ENCODE data around the gene THUMPD3. TPM values are rescaled to one million over a fixed set of nuclear protein-coding genes. Genes with fewer than 3 reads are reported as not detected.

THUMPD3 gene
- total and polyA plus RNA-seq, 2 of the 13 experiments (the other 11 are each of a cell fraction or from before 2014, with no cell fraction given): 31.2 to 44.1 TPM

GRCh38 chr3:9347081-9347480 lies 15.8 kb upstream of the THUMPD3 start:
- in situ Hi-C loops (cut with HindIII; ENCODE audit: extremely low pct_ligation_motif_present, low pct_unique_long_range_greater_than_20kb) (no loop called here), intact Hi-C loops (cut with micrococcal nuclease; ENCODE audit: unreplicated experiment) (no loop called here)
- no peak for ATAC-seq
- Histone ChIP-seq H3K36me3 (replicated peaks in 1 of 2; ENCODE audit: control insufficient read depth in 1 of 2, insufficient read depth in 2 of 2, low read length in 2 of 2) (no peaks in the 10 kb centered on the region), H3K4me1 (ENCODE audit: insufficient read depth, low read length) (peaks cover 10% of the 10 kb centered on the region), H3K9me3 (ENCODE audit: low read length) (no peaks in the 10 kb centered on the region), H3K79me2 (ENCODE audit: insufficient read depth, low read length) (no peaks in the 10 kb centered on the region), H3K4me2 (ENCODE audit: low read depth, low read length) (no peak overlapping the region), H3K27ac (ENCODE audit: extremely low read length, insufficient read depth, low read length) (no peak overlapping the region), H3K9ac (ENCODE audit: insufficient read depth, low read depth, low read length) (no peak overlapping the region), H2AFZ (ENCODE audit: low read length) (no peak overlapping the region), H4K20me1 (ENCODE audit: insufficient read depth, low read length) (no peaks in the 10 kb centered on the region), H3K4me3 (replicated peaks in 1 of 3; ENCODE audit: insufficient read depth in 1 of 3, low read depth in 2 of 3, low read length in 3 of 3) (no peak overlapping the region), H3K27me3 (ENCODE audit: control insufficient read depth in 1 of 2, insufficient read depth in 2 of 2, low read length in 2 of 2) (no peaks in the 10 kb centered on the region)
- no TSS peak for BruUV-seq (replicated peaks)
- WGBS (ENCODE audit: low lambda C conversion rate): 97% methylated on average over 5 of the region's 5 CpGs
- no peak for FAIRE-seq
- no peak for DNase-seq (ENCODE audit: low spot score)
- ChIA-PET CTCF (ENCODE audit: low intra/inter-chr PET ratio, low total read pairs) (no interaction called here), POLR2A (interaction anchor here (1.7 kb wide), 1 partner anchor 16 kb away, joined by 5 read pairs; the partner anchor contains the start of gene THUMPD3)
- TF ChIP-seq JUNB (CRISPR knock-in tag; IDR thresholded peaks at IDR 0.05; ENCODE audit: borderline replicate concordance) (no peak), MIER2 (CRISPR knock-in tag; IDR thresholded peaks at IDR 0.05) (no peak), ZNF441 (CRISPR knock-in tag; IDR thresholded peaks at IDR 0.05; ENCODE audit: borderline replicate concordance) (no peak), ZSCAN21 (CRISPR knock-in tag; IDR thresholded peaks at IDR 0.05; ENCODE audit: borderline replicate concordance) (no peak), ZNF335 (CRISPR knock-in tag; IDR thresholded peaks at IDR 0.05) (no peak), SMC3 (IDR thresholded peaks at IDR 0.05; ENCODE audit: low read length) (no peak), ZNF317 (CRISPR knock-in tag; IDR thresholded peaks at IDR 0.05) (no peak), ELF3 (CRISPR knock-in tag; IDR thresholded peaks at IDR 0.05) (no peak), ZBTB7B (CRISPR knock-in tag; IDR thresholded peaks at IDR 0.05) (no peak), WIZ (CRISPR knock-in tag; IDR thresholded peaks at IDR 0.05) (no peak), NFIB (CRISPR knock-in tag; IDR thresholded peaks at IDR 0.05; ENCODE audit: borderline replicate concordance) (no peak), ZNF354B (CRISPR knock-in tag; IDR thresholded peaks at IDR 0.05) (no peak), MTF1 (CRISPR knock-in tag; IDR thresholded peaks at IDR 0.05) (no peak), GMEB2 (CRISPR knock-in tag; IDR thresholded peaks at IDR 0.05; ENCODE audit: low read depth) (no peak), ZNF503 (CRISPR knock-in tag; IDR thresholded peaks at IDR 0.05) (no peak)

Measured in HepG2 (cell line).